SK-MEL-5 (cell line): Measurements from ENCODE around the gene TNFAIP2. TPM values are rescaled to one million over a fixed set of nuclear protein-coding genes. Genes with fewer than 3 reads are reported as not detected.
"Not testable (repeated sequence)": the region's sequence is repeated elsewhere in the genome, so short reads cannot be mapped to it uniquely, and the experiment has no call there.

Source experiments
- DNase-seq: peaks from one replicate; pipeline ENCODE4 v3.0.0-alpha.2; 2016; ENCODE audit warnings: low read depth, low spot score
- in situ Hi-C: cut with HindIII; loops from 2 replicates; pipeline ENCODE4 v1.10.0; 2016; ENCODE audit warnings: low sequenced_read_pairs, high pct_unique_total_duplicates, low pct_unique_long_range_greater_than_20kb
- total RNA-seq: library from RNA; depleted of rRNA; stranded (reverse); fragments of >200 nt; shearing (Covaris generic); gene quantifications from 2 replicates; pipeline ENCODE4 v1.2.3, GENCODE V29; 2014

The TNFAIP2 gene
- total RNA-seq, 1 experiment from 2014 or later, result not detected

- in situ Hi-C loops, result no loop called here
- no peak for DNase-seq
Measured at GRCh38 chr14:103115845-103116572, 7.3 kb upstream of the TNFAIP2 start.

- no peak for DNase-seq
- in situ Hi-C loops, result no loop called here
Measured at GRCh38 chr14:103116636-103117035, 6.6 kb upstream of the TNFAIP2 start.

- in situ Hi-C loops, DNase-seq: not testable (repeated sequence)
Measured at GRCh38 chr14:103117499-103117898, 5.8 kb upstream of the TNFAIP2 start.

GRCh38 chr14:103118018-103118662 lies 5.1 kb upstream of the TNFAIP2 start:
- peak; percentile 16 for DNase-seq
- in situ Hi-C loops, result no loop called here

- in situ Hi-C loops, result no loop called here
- DNase-seq, result no peak
Measured at GRCh38 chr14:103118663-103119404, 4.4 kb upstream of the TNFAIP2 start.

- in situ Hi-C loops, DNase-seq: not testable (repeated sequence)
Measured at GRCh38 chr14:103119527-103119926, 3.7 kb upstream of the TNFAIP2 start.

- in situ Hi-C loops, result no loop called here
- DNase-seq, result no peak
Measured at GRCh38 chr14:103121121-103121845, 2.0 kb upstream of the TNFAIP2 start.

GRCh38 chr14:103121846-103122584 lies 1.2 kb upstream of the TNFAIP2 start:
- in situ Hi-C loops, result no loop called here
- DNase-seq, result no peak

GRCh38 chr14:103122585-103122946 lies 695 bp upstream of the TNFAIP2 start:
- no peak for DNase-seq
- in situ Hi-C loops, result no loop called here

GRCh38 chr14:103123634-103124500 lies 606 bp downstream of the TNFAIP2 start:
- in situ Hi-C loops, result no loop called here
- no peak for DNase-seq

- in situ Hi-C loops, result no loop called here
- no peak for DNase-seq
Measured at GRCh38 chr14:103124501-103125001, 1.3 kb downstream of the TNFAIP2 start.

GRCh38 chr14:103125098-103126070 lies 2.1 kb downstream of the TNFAIP2 start:
- in situ Hi-C loops, result no loop called here
- DNase-seq, result no peak

- no peak for DNase-seq
- in situ Hi-C loops, result no loop called here
Measured at GRCh38 chr14:103126088-103126872, 3.0 kb downstream of the TNFAIP2 start.

GRCh38 chr14:103126873-103127304 lies 3.6 kb downstream of the TNFAIP2 start:
- DNase-seq, result no peak
- in situ Hi-C loops, result no loop called here

- no peak for DNase-seq
- in situ Hi-C loops, result no loop called here
Measured at GRCh38 chr14:103127356-103127755, 4.1 kb downstream of the TNFAIP2 start.
